Measurements from ENCODE around the gene TRNAU1AP.

DNA sequence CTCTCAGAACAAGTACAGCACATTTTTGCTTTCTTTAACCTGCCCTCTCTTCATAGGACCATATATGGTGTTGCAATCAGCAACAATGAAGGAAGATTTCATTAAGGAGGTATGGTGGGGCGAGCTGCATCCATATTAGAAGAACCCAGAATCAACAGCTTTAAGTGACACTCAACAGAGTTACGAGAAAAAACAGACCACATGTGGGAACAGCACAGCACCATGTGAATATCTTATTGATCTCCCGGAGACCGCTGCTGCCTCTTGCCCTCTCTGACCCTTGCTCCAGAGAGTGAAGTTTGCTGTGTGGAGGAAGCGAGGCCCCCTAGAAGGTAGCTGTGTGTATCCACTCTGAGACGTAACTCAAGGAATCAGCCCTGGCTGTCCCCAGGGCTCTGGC lies 52.1 kb downstream of the TRNAU1AP start:
- TF ChIP-seq POLR2A (IDR thresholded peaks at IDR 0.05; ENCODE audit: low read depth) (no peak), POLR2AphosphoS5 (IDR thresholded peaks at IDR 0.05) (no peak), CTCF (IDR thresholded peaks at IDR 0.05) (no peak)
